Right ventricle myocardium inferior (tissue), 1 donor: ENCODE data around the gene GAS7. TPM values are rescaled to one million over a fixed set of nuclear protein-coding genes. Genes with fewer than 3 reads are reported as not detected.

Experiments
- ATAC-seq: fragments of 200-7000 bp; cut with Tn5 transposase; one replicate; pipeline ENCODE4 v1.9.1; 2020; ENCODE audit warnings: mild to moderate bottlenecking, moderate library complexity
- DNase-seq: peaks from one replicate; pipeline ENCODE4 v3.0.0; 2021; ENCODE audit errors: missing footprints
- intact Hi-C: fragments of 100-400 bp; cut with DNase I; formaldehyde crosslinking; loops from one replicate; pipeline ENCODE4 v1.11.0; 2022
- total RNA-seq: library from RNA; stranded (reverse); fragmentation: NEBNext Ultra II Directional; extraction: Animal tissue kit (Norgen Biotek cat#: 25700); gene quantifications from one replicate; pipeline ENCODE4 v1.2.1, GENCODE V29; 2021
- donor health status: DM: no; HTN: yes; CAD: no; lungs with severe emphysema.

The GAS7 gene
- total RNA-seq, 1 donor from 2014 or later = 90.5 TPM

- ATAC-seq = peak; percentile 78
- intact Hi-C loops = no loop called here
- peak; percentile 72 for DNase-seq
Measured at GRCh38 chr17:9986754-9987382, 211.5 kb downstream of the GAS7 start.

- DNase-seq (no peak), ATAC-seq (no peak)
- intact Hi-C loops = no loop called here
Measured at GRCh38 chr17:9985646-9986045, 212.8 kb downstream of the GAS7 start.

- intact Hi-C loops = no loop called here
- ATAC-seq = no peak
- no peak for DNase-seq
Measured at GRCh38 chr17:9984768-9985167, 213.6 kb downstream of the GAS7 start.

GRCh38 chr17:9982159-9982558 lies 216.2 kb downstream of the GAS7 start:
- no peak for ATAC-seq
- no peak for DNase-seq
- intact Hi-C loops = no loop called here

GRCh38 chr17:9981344-9981915 lies 217.0 kb downstream of the GAS7 start:
- intact Hi-C loops = no loop called here
- no peak for DNase-seq
- no peak for ATAC-seq

GRCh38 chr17:9979463-9979995 lies 218.9 kb downstream of the GAS7 start:
- DNase-seq (no peak), ATAC-seq (no peak)
- intact Hi-C loops = no loop called here

GRCh38 chr17:9977180-9977575 lies 221.2 kb downstream of the GAS7 start:
- ATAC-seq = no peak
- intact Hi-C loops = no loop called here
- DNase-seq = no peak

GRCh38 chr17:9976283-9977179 lies 221.9 kb downstream of the GAS7 start:
- intact Hi-C loops = no loop called here
- ATAC-seq (no peak), DNase-seq (no peak)

- ATAC-seq (no peak), DNase-seq (no peak)
- intact Hi-C loops = no loop called here
Measured at GRCh38 chr17:9974448-9975381, 223.7 kb downstream of the GAS7 start.

- ATAC-seq (no peak), DNase-seq (no peak)
- intact Hi-C loops = no loop called here
Measured at GRCh38 chr17:9973669-9974447, 224.5 kb downstream of the GAS7 start.

- ATAC-seq (peak; percentile 73), DNase-seq (peak; percentile 87)
- intact Hi-C loops = no loop called here
Measured at GRCh38 chr17:9971991-9972390, 226.4 kb downstream of the GAS7 start.

- intact Hi-C loops = no loop called here
- ATAC-seq (no peak), DNase-seq (no peak)
Measured at GRCh38 chr17:9969301-9969935, 229.0 kb downstream of the GAS7 start.

GRCh38 chr17:9968881-9969280 lies 229.5 kb downstream of the GAS7 start:
- intact Hi-C loops = no loop called here
- ATAC-seq (no peak), DNase-seq (no peak)

- DNase-seq (no peak), ATAC-seq (no peak)
- intact Hi-C loops = no loop called here
Measured at GRCh38 chr17:9968008-9968407, 230.4 kb downstream of the GAS7 start.

- no peak for DNase-seq
- peak; percentile 35 for ATAC-seq
- intact Hi-C loops = no loop called here
Measured at GRCh38 chr17:9959377-9959981, 238.9 kb downstream of the GAS7 start.

GRCh38 chr17:9958586-9959281 lies 239.7 kb downstream of the GAS7 start:
- DNase-seq (no peak), ATAC-seq (no peak)
- intact Hi-C loops = no loop called here

- intact Hi-C loops = no loop called here
- ATAC-seq = no peak
- DNase-seq = no peak
Measured at GRCh38 chr17:9957244-9957643, 241.2 kb downstream of the GAS7 start.
